ENCODE measurements around the gene DNAH9.
"Not testable (repeated sequence)": the region's sequence is repeated elsewhere in the genome, so short reads cannot be mapped to it uniquely, and the experiment has no call there.

DNAH9 gene

GRCh38 chr17:11932337-11932898, 334.1 kb downstream of the DNAH9 start:
- Mint-ChIP-seq H3K4me3 (no peak overlapping the region), H3K9me3 (no peaks in the 10 kb centered on the region), H3K36me3 (ENCODE audit: low read depth) (no peaks in the 10 kb centered on the region), H3K27me3 (ENCODE audit: low read depth) (no peaks in the 10 kb centered on the region), H3K27ac (no peak overlapping the region), H3K4me1 (ENCODE audit: low read depth) (no peaks in the 10 kb centered on the region)

- H3K27me3 Mint-ChIP-seq (ENCODE audit: low read depth): no peaks in the 10 kb centered on the region
- no peaks in the 10 kb centered on the region for H3K4me1 Mint-ChIP-seq (ENCODE audit: low read depth)
- H3K9me3 Mint-ChIP-seq: no peaks in the 10 kb centered on the region
- H3K36me3 Mint-ChIP-seq (ENCODE audit: low read depth): no peaks in the 10 kb centered on the region
- H3K27ac Mint-ChIP-seq: no peak overlapping the region
- H3K4me3 Mint-ChIP-seq: no peak overlapping the region
Observed at GRCh38 chr17:11935734-11936406, 337.6 kb downstream of the DNAH9 start.

DNA sequence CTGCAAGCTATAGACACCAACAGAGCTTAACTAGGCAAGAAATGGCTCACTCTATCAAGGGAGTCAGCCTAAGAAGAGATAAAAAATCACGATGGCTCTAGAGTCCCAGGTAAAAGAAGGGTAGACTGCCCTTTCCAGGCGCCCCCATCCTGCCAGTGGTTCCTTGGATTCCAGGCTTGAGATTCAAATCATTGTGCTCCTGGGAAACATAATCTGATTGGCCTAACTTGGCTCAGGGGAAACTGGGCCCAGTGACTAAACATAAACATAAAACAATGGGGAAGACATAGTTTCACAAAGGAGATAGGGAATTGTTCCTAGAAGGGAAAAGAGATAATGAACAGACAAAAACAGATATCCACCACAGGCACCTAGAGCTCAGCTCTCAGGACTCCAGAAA, 342.6 kb downstream of the DNAH9 start:
- Mint-ChIP-seq H3K4me1 (ENCODE audit: low read depth) (no peaks in the 10 kb centered on the region), H3K27ac (no peak overlapping the region), H3K36me3 (ENCODE audit: low read depth) (no peaks in the 10 kb centered on the region), H3K4me3 (no peak overlapping the region), H3K27me3 (ENCODE audit: low read depth) (no peaks in the 10 kb centered on the region), H3K9me3 (no peaks in the 10 kb centered on the region)

- H3K36me3 Mint-ChIP-seq (ENCODE audit: low read depth); H3K27me3 Mint-ChIP-seq (ENCODE audit: low read depth); H3K4me3 Mint-ChIP-seq; H3K27ac Mint-ChIP-seq; H3K4me1 Mint-ChIP-seq (ENCODE audit: low read depth); H3K9me3 Mint-ChIP-seq: not testable (repeated sequence)
Observed at GRCh38 chr17:11943086-11943485, 344.8 kb downstream of the DNAH9 start.

DNA sequence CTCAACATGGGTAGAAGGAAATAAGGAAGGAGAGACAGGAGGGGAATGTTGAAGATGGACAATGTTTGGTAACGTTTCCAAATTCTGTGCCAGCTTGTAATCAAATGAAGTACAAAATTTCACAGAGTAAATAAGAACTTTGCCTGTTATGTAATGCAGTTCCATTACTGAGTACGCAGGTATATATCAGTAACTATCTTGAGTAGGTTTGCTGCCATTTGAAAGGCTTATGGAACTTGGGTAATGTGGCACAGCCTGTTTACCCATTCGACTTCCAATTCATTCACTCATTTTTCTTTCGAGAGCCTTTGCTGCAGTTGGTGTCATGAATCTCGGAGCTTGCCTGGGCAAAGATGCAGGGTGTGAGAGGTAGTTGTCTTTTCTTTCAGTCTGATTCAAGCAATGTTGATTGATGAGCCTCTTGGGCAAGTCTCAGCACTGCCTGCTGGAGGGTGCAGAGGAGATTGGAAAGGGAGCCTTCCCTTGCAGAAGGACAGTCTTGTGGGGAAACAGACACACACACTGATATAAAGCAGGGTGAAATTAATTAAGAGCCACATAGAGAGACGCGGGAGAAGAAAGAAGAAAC, 345.6 kb downstream of the DNAH9 start:
- no peaks in the 10 kb centered on the region for H3K27me3 Mint-ChIP-seq (ENCODE audit: low read depth)
- no peak overlapping the region for H3K27ac Mint-ChIP-seq
- no peaks in the 10 kb centered on the region for H3K4me1 Mint-ChIP-seq (ENCODE audit: low read depth)
- no peak overlapping the region for H3K4me3 Mint-ChIP-seq
- no peaks in the 10 kb centered on the region for H3K9me3 Mint-ChIP-seq
- no peaks in the 10 kb centered on the region for H3K36me3 Mint-ChIP-seq (ENCODE audit: low read depth)

- Mint-ChIP-seq H3K36me3 (ENCODE audit: low read depth) (no peaks in the 10 kb centered on the region), H3K27me3 (ENCODE audit: low read depth) (no peaks in the 10 kb centered on the region), H3K4me3 (no peak overlapping the region), H3K4me1 (ENCODE audit: low read depth) (no peaks in the 10 kb centered on the region), H3K27ac (no peak overlapping the region), H3K9me3 (no peaks in the 10 kb centered on the region)
Observed at GRCh38 chr17:11944587-11944986, 346.3 kb downstream of the DNAH9 start.

- no peak overlapping the region for H3K4me3 Mint-ChIP-seq
- H3K9me3 Mint-ChIP-seq: peaks cover 17% of the 10 kb centered on the region
- no peaks in the 10 kb centered on the region for H3K36me3 Mint-ChIP-seq (ENCODE audit: low read depth)
- no peaks in the 10 kb centered on the region for H3K27me3 Mint-ChIP-seq (ENCODE audit: low read depth)
- no peak overlapping the region for H3K27ac Mint-ChIP-seq
- H3K4me1 Mint-ChIP-seq (ENCODE audit: low read depth): no peaks in the 10 kb centered on the region
Observed at GRCh38 chr17:11948789-11949188, 350.5 kb downstream of the DNAH9 start.

GRCh38 chr17:11949571-11949970, 351.3 kb downstream of the DNAH9 start:
- H3K27me3 Mint-ChIP-seq (ENCODE audit: low read depth); H3K36me3 Mint-ChIP-seq (ENCODE audit: low read depth); H3K4me3 Mint-ChIP-seq; H3K4me1 Mint-ChIP-seq (ENCODE audit: low read depth); H3K27ac Mint-ChIP-seq: not testable (repeated sequence)
- peaks cover 21% of the 10 kb centered on the region for H3K9me3 Mint-ChIP-seq

DNA sequence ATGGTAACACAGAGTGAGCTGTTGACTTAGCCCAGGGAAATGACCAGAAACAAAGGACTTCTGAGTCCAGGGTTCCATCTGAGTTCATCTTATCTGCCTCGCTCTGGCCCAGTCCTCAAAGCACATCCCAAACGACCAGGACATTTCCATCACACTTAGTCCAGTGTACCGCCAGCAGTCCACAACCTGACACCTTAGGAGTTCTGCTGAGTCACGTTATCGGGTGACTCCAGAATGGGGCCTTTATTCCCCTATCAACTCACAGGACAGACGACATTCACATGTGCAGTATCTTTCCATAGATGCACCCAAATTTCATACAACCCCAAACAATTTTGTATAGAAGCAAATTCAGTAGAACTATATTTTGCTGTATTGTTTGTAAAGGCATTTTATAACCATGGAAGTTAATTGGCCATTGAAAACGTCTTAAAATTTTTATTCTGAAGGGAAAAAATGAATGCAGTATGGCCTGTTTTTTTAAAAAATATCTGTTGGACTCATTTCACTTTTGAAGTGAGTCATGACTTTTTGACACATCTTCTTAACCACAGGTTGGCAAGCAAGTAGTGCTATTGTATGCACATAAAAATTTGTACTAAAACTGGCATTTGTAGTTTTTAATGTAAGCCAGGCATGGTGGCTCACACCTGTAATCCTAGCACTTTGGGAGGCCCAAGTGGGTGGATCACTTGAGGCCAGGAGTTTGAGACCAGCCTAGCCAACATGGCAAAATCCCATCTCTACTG, 352.7 kb downstream of the DNAH9 start:
- Mint-ChIP-seq H3K27ac (no peak overlapping the region), H3K36me3 (ENCODE audit: low read depth) (no peaks in the 10 kb centered on the region), H3K4me1 (ENCODE audit: low read depth) (no peaks in the 10 kb centered on the region), H3K27me3 (ENCODE audit: low read depth) (no peaks in the 10 kb centered on the region), H3K9me3 (peaks cover 24% of the 10 kb centered on the region), H3K4me3 (no peak overlapping the region)

DNA sequence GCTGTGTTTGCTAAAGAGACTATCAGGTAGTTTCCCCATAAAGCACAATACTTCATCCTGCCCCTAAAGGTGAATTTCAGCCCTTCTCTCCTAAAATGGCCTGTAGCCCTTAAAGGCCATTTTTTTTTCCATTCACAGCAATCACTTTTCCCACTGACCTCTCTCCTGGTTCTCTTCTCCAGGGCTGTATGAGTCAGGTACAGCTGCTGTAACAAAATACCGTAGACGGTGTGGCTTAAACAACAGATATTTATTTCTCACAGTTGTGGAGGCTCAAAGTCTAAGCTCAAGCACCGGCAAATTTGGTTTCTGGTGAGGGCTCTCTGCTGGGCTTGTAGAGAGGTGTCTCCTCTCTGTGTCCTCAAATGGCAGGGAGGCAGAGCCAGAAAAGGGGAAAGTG, 354.3 kb downstream of the DNAH9 start:
- Mint-ChIP-seq H3K27me3 (ENCODE audit: low read depth) (no peaks in the 10 kb centered on the region), H3K4me1 (ENCODE audit: low read depth) (no peaks in the 10 kb centered on the region), H3K4me3 (no peak overlapping the region), H3K27ac (no peak overlapping the region), H3K9me3 (peaks cover 24% of the 10 kb centered on the region), H3K36me3 (ENCODE audit: low read depth) (no peaks in the 10 kb centered on the region)

DNA sequence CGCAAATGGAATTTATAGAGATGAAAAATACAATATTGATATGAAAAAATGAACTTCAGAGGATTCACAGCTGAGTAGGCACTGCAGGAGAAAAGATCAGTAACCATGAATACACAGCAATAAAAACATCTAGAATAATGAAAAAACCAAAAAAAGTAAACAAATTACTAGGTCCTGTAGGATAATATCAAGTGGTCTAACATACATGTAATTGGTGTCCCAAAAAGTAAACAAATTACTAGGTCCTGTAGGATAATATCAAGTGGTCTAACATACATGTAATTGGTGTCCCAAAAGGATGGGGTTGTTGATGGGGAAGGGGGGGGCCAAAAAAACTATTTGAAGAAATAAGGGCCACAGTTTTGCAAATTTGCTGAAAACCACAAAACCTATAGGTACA, 355.7 kb downstream of the DNAH9 start:
- peaks cover 24% of the 10 kb centered on the region for H3K9me3 Mint-ChIP-seq
- no peaks in the 10 kb centered on the region for H3K36me3 Mint-ChIP-seq (ENCODE audit: low read depth)
- no peaks in the 10 kb centered on the region for H3K27me3 Mint-ChIP-seq (ENCODE audit: low read depth)

DNA sequence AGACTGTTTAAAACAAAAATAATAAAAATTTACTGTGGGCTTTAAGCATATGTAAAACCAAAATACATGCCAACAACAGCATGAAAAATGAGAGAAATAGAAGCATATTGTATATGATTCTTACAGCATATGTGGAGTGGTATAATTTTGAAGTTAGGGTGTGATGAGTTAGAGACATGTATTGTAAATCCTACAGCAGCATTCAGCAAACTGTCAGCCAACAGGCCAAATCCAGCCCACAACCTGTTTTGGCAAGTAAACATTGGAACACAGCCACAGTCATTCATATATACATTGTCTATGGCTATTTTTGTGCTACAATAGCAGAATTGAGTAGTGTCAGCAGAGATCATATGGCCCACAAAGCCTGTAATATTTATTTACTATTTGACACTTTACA, 356.7 kb downstream of the DNAH9 start:
- Mint-ChIP-seq H3K27me3 (ENCODE audit: low read depth) (no peaks in the 10 kb centered on the region), H3K36me3 (ENCODE audit: low read depth) (no peaks in the 10 kb centered on the region), H3K4me1 (ENCODE audit: low read depth) (no peaks in the 10 kb centered on the region), H3K9me3 (peaks cover 24% of the 10 kb centered on the region), H3K4me3 (no peak overlapping the region), H3K27ac (no peak overlapping the region)

More for the DNA sequence above, 355.7 kb downstream of the DNAH9 start:
- Mint-ChIP-seq H3K27ac (no peak overlapping the region), H3K4me1 (ENCODE audit: low read depth) (no peaks in the 10 kb centered on the region), H3K4me3 (no peak overlapping the region)

GRCh38 chr17:11969565-11969964, 371.3 kb downstream of the DNAH9 start:
- no peak overlapping the region for H3K27ac Mint-ChIP-seq
- H3K36me3 Mint-ChIP-seq (ENCODE audit: low read depth): peaks cover 4% of the 10 kb centered on the region
- H3K4me3 Mint-ChIP-seq: no peak overlapping the region
- no peaks in the 10 kb centered on the region for H3K4me1 Mint-ChIP-seq (ENCODE audit: low read depth)
- H3K27me3 Mint-ChIP-seq (ENCODE audit: low read depth): no peaks in the 10 kb centered on the region
- H3K9me3 Mint-ChIP-seq: peaks cover 49% of the 10 kb centered on the region

DNA sequence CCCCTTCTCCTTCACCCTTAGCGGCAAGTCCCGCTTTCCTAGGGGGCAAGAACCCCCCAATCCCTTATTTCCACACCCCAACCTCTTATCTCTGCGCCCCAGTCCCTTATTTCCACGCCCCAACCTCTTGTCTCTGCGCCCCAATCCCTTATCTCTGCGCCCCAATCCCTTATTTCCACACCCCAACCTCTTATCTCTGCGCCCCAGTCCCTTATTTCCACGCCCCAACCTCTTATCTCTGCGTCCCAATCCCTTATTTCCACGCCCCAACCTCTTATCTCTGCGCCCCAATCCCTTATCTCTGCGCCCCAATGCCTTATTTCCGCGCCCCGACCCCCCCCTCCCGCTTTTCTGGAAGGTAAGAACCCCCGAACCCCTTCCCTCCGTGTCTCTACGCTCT, 374.5 kb downstream of the DNAH9 start:
- Mint-ChIP-seq H3K9me3 (peaks cover 22% of the 10 kb centered on the region), H3K36me3 (ENCODE audit: low read depth) (peaks cover 13% of the 10 kb centered on the region)
- not testable (repeated sequence) for H3K27ac Mint-ChIP-seq; H3K4me3 Mint-ChIP-seq; H3K4me1 Mint-ChIP-seq (ENCODE audit: low read depth); H3K27me3 Mint-ChIP-seq (ENCODE audit: low read depth)

GRCh38 chr17:11979795-11980194, 381.5 kb downstream of the DNAH9 start:
- Mint-ChIP-seq H3K9me3 (no peaks in the 10 kb centered on the region), H3K4me3 (no peak overlapping the region), H3K4me1 (ENCODE audit: low read depth) (no peaks in the 10 kb centered on the region), H3K27ac (no peak overlapping the region), H3K27me3 (ENCODE audit: low read depth) (no peaks in the 10 kb centered on the region), H3K36me3 (ENCODE audit: low read depth) (peaks cover 35% of the 10 kb centered on the region)
